HUES6 (cell line): ENCODE measurements around the gene SLC12A3.

Source experiments
- H3K27ac ChIP-seq: 2 replicates; pipeline ENCODE4 v1.7.0; 2013; ENCODE audit warnings: low read depth, mild to moderate bottlenecking, low read length, inconsistent platforms
- H3K27me3 ChIP-seq: 2 replicates; pipeline ENCODE4 v1.6.1; 2013; ENCODE audit warnings: low read length; ENCODE audit not compliant: control insufficient read depth, insufficient read depth
- H3K36me3 ChIP-seq: 2 replicates; pipeline ENCODE4 v1.6.1; 2013; ENCODE audit warnings: low read length; ENCODE audit not compliant: control insufficient read depth, insufficient read depth
- H3K4me1 ChIP-seq: 2 replicates; pipeline ENCODE4 v1.6.1; 2013; ENCODE audit warnings: low read length; ENCODE audit not compliant: control insufficient read depth, insufficient read depth
- H3K4me3 ChIP-seq: 2 replicates; pipeline ENCODE4 v1.5.1; 2013; ENCODE audit warnings: low read depth, low read length
- H3K9ac ChIP-seq: one replicate; pipeline ENCODE4 v1.6.1; 2013; ENCODE audit warnings: mild to moderate bottlenecking, low read length
- H3K9me3 ChIP-seq: 2 replicates; pipeline ENCODE4 v1.6.1; 2013; ENCODE audit warnings: low read depth, low read length; ENCODE audit not compliant: control insufficient read depth, insufficient read depth

SLC12A3 gene

GRCh38 chr16:56870276-56870888 lies 5.4 kb downstream of the SLC12A3 start:
- Histone ChIP-seq H3K4me3 (no peak overlapping the region), H3K9me3 (no peaks in the 10 kb centered on the region), H3K9ac (no peak overlapping the region), H3K27ac (no peak overlapping the region), H3K4me1 (peaks cover 4% of the 10 kb centered on the region; the same call in 1 of the 2 replicates), H3K27me3 (no peaks in the 10 kb centered on the region), H3K36me3 (no peaks in the 10 kb centered on the region)

GRCh38 chr16:56871172-56871593 lies 6.2 kb downstream of the SLC12A3 start:
- Histone ChIP-seq H3K27ac (no peak overlapping the region), H3K4me1 (peaks cover 4% of the 10 kb centered on the region; the same call in 1 of the 2 replicates), H3K9me3 (no peaks in the 10 kb centered on the region), H3K36me3 (no peaks in the 10 kb centered on the region), H3K9ac (no peak overlapping the region), H3K4me3 (no peak overlapping the region), H3K27me3 (no peaks in the 10 kb centered on the region)

- Histone ChIP-seq H3K4me3 (no peak overlapping the region), H3K27ac (no peak overlapping the region), H3K36me3 (no peaks in the 10 kb centered on the region), H3K9me3 (no peaks in the 10 kb centered on the region), H3K4me1 (no peaks in the 10 kb centered on the region), H3K27me3 (no peaks in the 10 kb centered on the region), H3K9ac (no peak overlapping the region)
Observed at GRCh38 chr16:56872863-56873391, 7.9 kb downstream of the SLC12A3 start.

- Histone ChIP-seq H3K9ac (no peak overlapping the region), H3K9me3 (no peaks in the 10 kb centered on the region), H3K27ac (no peak overlapping the region), H3K4me3 (no peak overlapping the region), H3K4me1 (no peaks in the 10 kb centered on the region), H3K27me3 (no peaks in the 10 kb centered on the region), H3K36me3 (no peaks in the 10 kb centered on the region)
Observed at GRCh38 chr16:56874800-56875199, 9.8 kb downstream of the SLC12A3 start.

- Histone ChIP-seq H3K9me3 (no peaks in the 10 kb centered on the region), H3K27me3 (no peaks in the 10 kb centered on the region), H3K9ac (no peak overlapping the region), H3K4me3 (no peak overlapping the region), H3K4me1 (no peaks in the 10 kb centered on the region), H3K36me3 (no peaks in the 10 kb centered on the region), H3K27ac (no peak overlapping the region)
Observed at GRCh38 chr16:56876048-56876447, 11.0 kb downstream of the SLC12A3 start.

GRCh38 chr16:56877486-56878182 lies 12.6 kb downstream of the SLC12A3 start:
- Histone ChIP-seq H3K27me3 (no peaks in the 10 kb centered on the region), H3K4me3 (no peak overlapping the region), H3K9me3 (no peaks in the 10 kb centered on the region), H3K9ac (no peak overlapping the region), H3K27ac (no peak overlapping the region), H3K4me1 (no peaks in the 10 kb centered on the region), H3K36me3 (no peaks in the 10 kb centered on the region)

GRCh38 chr16:56878282-56878854 lies 13.4 kb downstream of the SLC12A3 start:
- Histone ChIP-seq H3K36me3 (no peaks in the 10 kb centered on the region), H3K4me1 (no peaks in the 10 kb centered on the region), H3K9me3 (0 out of 2 replicates have a peak, but pooled peaks cover under 1% of the 10 kb centered on the region), H3K9ac (no peak overlapping the region), H3K27me3 (no peaks in the 10 kb centered on the region), H3K27ac (no peak overlapping the region), H3K4me3 (no peak overlapping the region)

GRCh38 chr16:56879276-56879675 lies 14.3 kb downstream of the SLC12A3 start:
- no peak overlapping the region for H3K9ac ChIP-seq
- H3K27ac ChIP-seq, result no peak overlapping the region
- H3K4me3 ChIP-seq, result no peak overlapping the region
- H3K36me3 ChIP-seq, result no peaks in the 10 kb centered on the region
- no peaks in the 10 kb centered on the region for H3K4me1 ChIP-seq
- H3K9me3 ChIP-seq, result peaks cover 3% of the 10 kb centered on the region; the same call in 1 of the 2 replicates
- H3K27me3 ChIP-seq, result no peaks in the 10 kb centered on the region

- no peak overlapping the region for H3K9ac ChIP-seq
- no peaks in the 10 kb centered on the region for H3K4me1 ChIP-seq
- no peak overlapping the region for H3K27ac ChIP-seq
- no peaks in the 10 kb centered on the region for H3K27me3 ChIP-seq
- no peak overlapping the region for H3K4me3 ChIP-seq
- peaks cover 12% of the 10 kb centered on the region for H3K9me3 ChIP-seq
- H3K36me3 ChIP-seq, result no peaks in the 10 kb centered on the region
Observed at GRCh38 chr16:56880176-56880575, 15.2 kb downstream of the SLC12A3 start.

GRCh38 chr16:56880685-56881084 lies 15.7 kb downstream of the SLC12A3 start:
- Histone ChIP-seq H3K36me3 (no peaks in the 10 kb centered on the region), H3K9ac (no peak overlapping the region), H3K27me3 (no peaks in the 10 kb centered on the region), H3K4me1 (no peaks in the 10 kb centered on the region), H3K27ac (no peak overlapping the region), H3K9me3 (peaks cover 18% of the 10 kb centered on the region), H3K4me3 (no peak overlapping the region)
